ENCODE measurements around the gene TMEM14C.

The TMEM14C gene

GRCh38 chr6:10721850-10722569, 860 bp upstream of the TMEM14C start:
- peak overlapping the region; percentile 82 for H3K4me3 ChIP-seq (ENCODE audit: low read depth, low read length)
- TF ChIP-seq CTCF (IDR thresholded peaks at IDR 0.05; ENCODE audit: low read depth, low read length): no peak

GRCh38 chr6:10722570-10722819, 375 bp upstream of the TMEM14C start:
- TF ChIP-seq CTCF (IDR thresholded peaks at IDR 0.05; ENCODE audit: low read depth, low read length): no peak
- peak overlapping the region; percentile 82 for H3K4me3 ChIP-seq (ENCODE audit: low read depth, low read length)

GRCh38 chr6:10723567-10723881, 654 bp downstream of the TMEM14C start:
- H3K4me3 ChIP-seq (ENCODE audit: low read depth, low read length): peak overlapping the region; percentile 82
- TF ChIP-seq CTCF (IDR thresholded peaks at IDR 0.05; ENCODE audit: low read depth, low read length): no peak

GRCh38 chr6:10725044-10725443, 2.2 kb downstream of the TMEM14C start:
- TF ChIP-seq CTCF (IDR thresholded peaks at IDR 0.05; ENCODE audit: low read depth, low read length): no peak
- H3K4me3 ChIP-seq (ENCODE audit: low read depth, low read length): no peak overlapping the region

GRCh38 chr6:10725716-10726115, 2.8 kb downstream of the TMEM14C start:
- no peak overlapping the region for H3K4me3 ChIP-seq (ENCODE audit: low read depth, low read length)
- no peak for TF ChIP-seq CTCF (IDR thresholded peaks at IDR 0.05; ENCODE audit: low read depth, low read length)

GRCh38 chr6:10730254-10730653, 7.4 kb downstream of the TMEM14C start:
- H3K4me3 ChIP-seq (ENCODE audit: low read depth, low read length): no peak overlapping the region
- no peak for TF ChIP-seq CTCF (IDR thresholded peaks at IDR 0.05; ENCODE audit: low read depth, low read length)

DNA sequence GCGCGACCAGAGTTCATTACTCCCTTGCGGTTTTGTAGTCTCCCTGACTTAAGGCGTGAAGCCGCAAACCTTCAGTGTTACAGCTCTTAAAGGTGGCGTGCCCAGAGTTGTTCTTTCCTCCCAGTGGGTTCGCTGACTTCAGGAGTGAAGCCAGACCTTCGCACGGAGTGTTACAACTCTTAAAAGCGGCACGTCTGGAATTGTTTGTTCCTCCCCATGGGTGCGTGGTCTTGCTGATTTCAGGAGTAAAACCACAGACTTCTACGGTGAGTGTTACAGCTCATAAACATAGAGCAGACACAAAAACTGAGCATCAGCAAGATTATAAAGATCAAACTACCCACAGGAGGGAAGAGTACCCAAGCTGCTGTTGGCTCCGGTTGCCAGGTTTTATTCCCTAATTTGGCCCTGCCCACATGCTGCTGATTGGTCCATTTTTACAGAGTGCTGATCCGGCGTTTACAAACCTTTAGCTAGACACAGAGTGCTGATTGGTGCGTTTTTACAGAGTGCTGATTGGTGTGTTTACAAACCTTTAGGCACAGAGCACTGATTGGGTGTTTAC, 10.4 kb downstream of the TMEM14C start:
- no peak overlapping the region for H3K4me3 ChIP-seq (ENCODE audit: low read depth, low read length)

More for the DNA sequence above, 10.4 kb downstream of the TMEM14C start:
- no peak for TF ChIP-seq CTCF (IDR thresholded peaks at IDR 0.05; ENCODE audit: low read depth, low read length)

Measured in WI38 (cell line).